Endodermal cell (in vitro differentiated cells): Measurements from ENCODE around the gene ALAD. TPM values are rescaled to one million over a fixed set of nuclear protein-coding genes. Genes with fewer than 3 reads are reported as not detected.
A peak's percentile ranks its signal among the peaks of the same experiment; 100 is the strongest.

ENCODE experiments used
- DNase-seq: peaks from one replicate; pipeline ENCODE4 v3.0.0-alpha.2; 2017
- H3K27ac ChIP-seq: 2 replicates; pipeline ENCODE4 v1.5.1; 2013; ENCODE audit warnings: mild to moderate bottlenecking, low read depth, low read length, moderate library complexity
- H3K27me3 ChIP-seq: 2 replicates; pipeline ENCODE4 v1.6.1; 2013; ENCODE audit warnings: mild to moderate bottlenecking, low read length, moderate library complexity; ENCODE audit not compliant: insufficient read depth, control insufficient read depth, poor library complexity, severe bottlenecking
- H3K36me3 ChIP-seq: 2 replicates; pipeline ENCODE4 v1.7.0; 2013; ENCODE audit warnings: mild to moderate bottlenecking, low read length, moderate library complexity; ENCODE audit not compliant: control insufficient read depth, insufficient read depth
- H3K4me1 ChIP-seq: one replicate; pipeline ENCODE4 v1.7.0; 2013; ENCODE audit warnings: low read length; ENCODE audit not compliant: control insufficient read depth, insufficient read depth
- H3K4me3 ChIP-seq: 2 replicates; pipeline ENCODE4 v1.5.1; 2013; ENCODE audit warnings: mild to moderate bottlenecking, low read length, moderate library complexity
- H3K9ac ChIP-seq: 2 replicates; pipeline ENCODE4 v1.6.1; 2013; ENCODE audit warnings: mild to moderate bottlenecking, low read length, moderate library complexity; ENCODE audit not compliant: poor library complexity, severe bottlenecking; ENCODE audit errors: extremely low read depth
- H3K9me3 ChIP-seq: 2 replicates; pipeline ENCODE4 v1.6.1; 2013; ENCODE audit warnings: mild to moderate bottlenecking, low read length, moderate library complexity; ENCODE audit not compliant: control insufficient read depth
- H3K27ac Mint-ChIP-seq: 2 replicates; pipeline ENCODE4 v1.8.0; 2020; ENCODE audit warnings: mixed read lengths
- H3K27me3 Mint-ChIP-seq: 2 replicates; pipeline ENCODE4 v1.8.0; 2021; ENCODE audit warnings: mild to moderate bottlenecking, mixed read lengths; ENCODE audit not compliant: insufficient read depth
- H3K36me3 Mint-ChIP-seq: 2 replicates; pipeline ENCODE4 v1.8.0; 2020; ENCODE audit warnings: low read depth, mixed read lengths
- H3K4me1 Mint-ChIP-seq: 2 replicates; pipeline ENCODE4 v1.8.0; 2020; ENCODE audit warnings: mixed read lengths
- H3K4me3 Mint-ChIP-seq: 2 replicates; pipeline ENCODE4 v1.8.0; 2020; ENCODE audit warnings: mild to moderate bottlenecking, moderate library complexity, mixed read lengths
- H3K9me3 Mint-ChIP-seq: 2 replicates; pipeline ENCODE4 v1.8.0; 2020; ENCODE audit warnings: mild to moderate bottlenecking, mixed read lengths
- CTCF ChIP-seq: fragments of 200-600 bp; sonication (generic); conservative IDR thresholded peaks from 2 replicates; pipeline ENCODE4 v1.5.0; 2021; ENCODE audit warnings: antibody characterized with exemption, mild to moderate bottlenecking
- WGBS, 2 experiments: methylation state at CpG; one replicate each; pipeline versions ENCODE4 v1.1.5 to v1.1.7; 2013; ENCODE audit warnings: missing lambda C conversion rate in 2 of 2, mixed read lengths in 1 of 2; ENCODE audit not compliant: insufficient coverage in 1 of 2, insufficient read length in 1 of 2; 5-methylcytosine and 5-hydroxymethylcytosine counted together
- total RNA-seq, 2 donors: library from RNA; stranded (reverse); fragmentation: NEBNext Ultra II Directional in 1 of 2; extraction: Animal tissue kit (Norgen Biotek cat#: 25700) in 1 of 2; gene quantifications; 2 replicates in 1 of 2; 3 replicates in 1 of 2; pipeline ENCODE4 v1.2.1, GENCODE V29; 2021

Gene ALAD
- total RNA-seq, 2 donors from 2014 or later = 40.4 to 51.9 TPM

- Mint-ChIP-seq H3K9me3 (no peaks in the 10 kb centered on the region), H3K4me3 (no peak overlapping the region), H3K27me3 (no peaks in the 10 kb centered on the region), H3K4me1 (peaks cover 28% of the 10 kb centered on the region), H3K36me3 (peaks cover 35% of the 10 kb centered on the region), H3K27ac (peak overlapping the region; percentile 52)
- 68 to 84% methylated on average over 3 of the region's 3 CpGs for WGBS, 2 experiments
- Histone ChIP-seq H3K4me3 (no peak overlapping the region), H3K9ac (no peak overlapping the region), H3K36me3 (peaks cover 59% of the 10 kb centered on the region), H3K9me3 (no peaks in the 10 kb centered on the region), H3K27me3 (no peaks in the 10 kb centered on the region), H3K27ac (no peak overlapping the region), H3K4me1 (peaks cover 8% of the 10 kb centered on the region)
- no peak for DNase-seq
- no peak for TF ChIP-seq CTCF
These were observed 3.9 kb downstream of the ALAD start for GRCh38 chr9:113397203-113397631.

GRCh38 chr9:113395000-113395861 is 5.9 kb downstream of the ALAD start:
- Mint-ChIP-seq H3K27ac (no peak overlapping the region), H3K4me1 (peaks cover 23% of the 10 kb centered on the region), H3K36me3 (peaks cover 54% of the 10 kb centered on the region), H3K27me3 (no peaks in the 10 kb centered on the region), H3K4me3 (no peak overlapping the region), H3K9me3 (no peaks in the 10 kb centered on the region)
- TF ChIP-seq CTCF = no peak
- Histone ChIP-seq H3K4me1 (peaks cover 8% of the 10 kb centered on the region), H3K27ac (no peak overlapping the region), H3K4me3 (no peak overlapping the region), H3K9me3 (no peaks in the 10 kb centered on the region), H3K27me3 (no peaks in the 10 kb centered on the region), H3K36me3 (peaks cover 79% of the 10 kb centered on the region), H3K9ac (no peak overlapping the region)
- WGBS, 2 experiments = 94 to 97% methylated on average over 9 of the region's 9 CpGs
- no peak for DNase-seq

GRCh38 chr9:113393281-113393680 is 7.8 kb downstream of the ALAD start:
- Histone ChIP-seq H3K9ac (no peak overlapping the region), H3K27ac (no peak overlapping the region), H3K4me3 (no peak overlapping the region), H3K27me3 (no peaks in the 10 kb centered on the region), H3K36me3 (peaks cover 86% of the 10 kb centered on the region), H3K4me1 (peaks cover 2% of the 10 kb centered on the region), H3K9me3 (no peaks in the 10 kb centered on the region)
- Mint-ChIP-seq H3K27ac (no peak overlapping the region), H3K9me3 (no peaks in the 10 kb centered on the region), H3K4me1 (peaks cover 4% of the 10 kb centered on the region), H3K27me3 (no peaks in the 10 kb centered on the region), H3K36me3 (peaks cover 62% of the 10 kb centered on the region), H3K4me3 (no peak overlapping the region)
- no peak for DNase-seq
- 85 to 99% methylated on average over 5 to 7 of the region's 7 CpGs for WGBS, 2 experiments
- no peak for TF ChIP-seq CTCF
